K562 (cell line): ENCODE data around the gene IMMP2L. TPM values are rescaled to one million over a fixed set of nuclear protein-coding genes. Genes with fewer than 3 reads are reported as not detected.

Source experiments
- ATAC-seq: fragments of 200-7000 bp; cut with Tn5 transposase; 3 replicates; pipeline ENCODE4 v1.9.1; 2020; ENCODE audit warnings: moderate library complexity
- BruUV-seq: library from RNA; stranded (reverse); fragments of 400-500 nt; replicated peaks from 2 replicates; lab custom pipeline; 2021; lab: Mats Ljungman, UMichigan
- CTCF ChIA-PET: fragments of 300-600 bp; formaldehyde crosslinking; extraction: SDS; loops from one replicate; lab custom pipeline; 2021; ENCODE audit warnings: low intra/inter-chr PET ratio; lab: Yijun Ruan, JAX
- POLR2A ChIA-PET: fragments of 300-600, 350-650 bp; sonication (Branson Sonifier 250); formaldehyde crosslinking; extraction: SDS; loops from one replicate; lab custom pipeline; 2021; ENCODE audit warnings: antibody characterized with exemption, inconsistent platforms; lab: Yijun Ruan, JAX
- DNase-seq, 4 experiments: peaks; one replicate each; pipeline versions ENCODE4 v3.0.0 to v3.0.0-alpha.2; 2011 to 2018; ENCODE audit warnings: low spot score in 3 of 4, mixed read lengths in 3 of 4; ENCODE audit errors: extremely low read depth in 1 of 4
- FAIRE-seq: peaks from 2 replicates; lab custom pipeline; 2011; peaks lifted over from hg19 to GRCh38; lab: Jason Lieb, UNC
- H2AFZ ChIP-seq: 2 replicates; pipeline ENCODE4 v1.6.0; 2011; ENCODE audit warnings: low read depth, low read length, control low read depth, inconsistent platforms
- H3K27ac ChIP-seq: fragments of 200-600 bp; 3 replicates; pipeline ENCODE4 v1.8.0; 2011; ENCODE audit warnings: low read depth, mild to moderate bottlenecking, control low read depth, inconsistent platforms, low read length, moderate library complexity, mixed read lengths; ENCODE audit errors: extremely low read depth
- H3K27me3 ChIP-seq, 2 experiments: fragments of 300-600 bp in 1 of 2; 2 replicates in 1 of 2; 3 replicates in 1 of 2; pipeline versions ENCODE4 v1.6.0 to v1.8.0; 2011; ENCODE audit warnings: inconsistent platforms in 2 of 2, low read length in 2 of 2, mild to moderate bottlenecking in 1 of 2, mixed read lengths in 1 of 2, moderate library complexity in 1 of 2; ENCODE audit not compliant: control insufficient read depth in 2 of 2, insufficient read depth in 2 of 2
- H3K36me3 ChIP-seq: fragments of 300-600 bp; 3 replicates; pipeline ENCODE4 v1.8.0; 2011; ENCODE audit warnings: mild to moderate bottlenecking, low read length, inconsistent platforms; ENCODE audit not compliant: control insufficient read depth, insufficient read depth
- H3K4me1 ChIP-seq, 2 experiments: fragments of 200-600 bp in 1 of 2; replicated peaks in 1 of 2; 2 replicates in 1 of 2; 3 replicates in 1 of 2; pipeline versions ENCODE4 v1.5.1 to v1.8.0; 2011; ENCODE audit warnings: inconsistent platforms in 2 of 2, low read length in 2 of 2, mild to moderate bottlenecking in 1 of 2, mixed read lengths in 1 of 2, moderate library complexity in 1 of 2; ENCODE audit not compliant: control insufficient read depth in 2 of 2, insufficient read depth in 2 of 2
- H3K4me2 ChIP-seq: 2 replicates; pipeline ENCODE4 v1.6.1; 2011; ENCODE audit warnings: low read length, control low read depth, inconsistent platforms, mixed read lengths; ENCODE audit not compliant: insufficient read depth
- H3K4me3 ChIP-seq: fragments of 200-600 bp; sonication (generic), shearing (Covaris generic); 2 replicates; pipeline ENCODE4 v1.5.1; 2016; ENCODE audit warnings: control low read depth, inconsistent platforms
- H3K79me2 ChIP-seq: fragments of 200-600 bp; 3 replicates; pipeline ENCODE4 v1.8.0; 2011; ENCODE audit warnings: low read length, inconsistent platforms; ENCODE audit not compliant: control insufficient read depth, insufficient read depth
- H3K9ac ChIP-seq, 2 experiments: 2 replicates each; pipeline versions ENCODE4 v1.6.0 to v1.6.1; 2011; ENCODE audit warnings: low read depth in 2 of 2, low read length in 2 of 2, control low read depth in 1 of 2, inconsistent platforms in 1 of 2, mild to moderate bottlenecking in 1 of 2, mixed read lengths in 1 of 2; ENCODE audit not compliant: insufficient read depth in 1 of 2
- H3K9me1 ChIP-seq: one replicate; pipeline ENCODE4 v1.6.0; 2011; ENCODE audit warnings: inconsistent platforms, mild to moderate bottlenecking, low read length, moderate library complexity; ENCODE audit not compliant: control insufficient read depth, insufficient read depth
- H3K9me3 ChIP-seq: replicated peaks from 2 replicates; pipeline ENCODE4 v1.5.1; 2011; ENCODE audit warnings: low read depth, low read length, inconsistent platforms; ENCODE audit not compliant: control insufficient read depth, insufficient read depth
- H4K20me1 ChIP-seq: replicated peaks from 2 replicates; pipeline ENCODE4 v1.6.1; 2011; ENCODE audit warnings: low read length, inconsistent platforms, mixed read lengths; ENCODE audit not compliant: control insufficient read depth, insufficient read depth
- CAMTA2 ChIP-seq: fragments of 250-450 bp; sonication (Bioruptor Pico); conservative IDR thresholded peaks from 2 replicates; pipeline ENCODE4 v1.5.1; 2022
- HNRNPUL1 ChIP-seq: fragments of 200-400 bp; formaldehyde crosslinking; IDR thresholded peaks from 2 replicates; pipeline ENCODE4 v1.6.1; 2017; ENCODE audit warnings: low read length
- KDM2B ChIP-seq: fragments of 250-450 bp; sonication (Bioruptor Pico); IDR thresholded peaks from 2 replicates; pipeline ENCODE4 v1.8.0; 2021; ENCODE audit warnings: mild to moderate bottlenecking, moderate library complexity
- NFIC ChIP-seq: fragments of 450-650 bp; IDR thresholded peaks from 2 replicates; pipeline ENCODE4 v1.6.1; 2017; ENCODE audit warnings: mild to moderate bottlenecking, inconsistent platforms
- NR2F6 ChIP-seq: fragments of 450-650 bp; formaldehyde crosslinking; IDR thresholded peaks from 2 replicates; pipeline ENCODE4 v1.4.0; 2020; ENCODE audit warnings: mild to moderate bottlenecking
- PHB2 ChIP-seq: fragments of 450-650 bp; IDR thresholded peaks from 2 replicates; pipeline ENCODE4 v1.6.1; 2017; ENCODE audit warnings: low read depth
- PHF21A ChIP-seq: fragments of 450-650 bp; IDR thresholded peaks from 2 replicates; pipeline ENCODE4 v1.6.1; 2017; ENCODE audit warnings: low read depth, borderline replicate concordance
- TAL1 ChIP-seq: fragments of 450-650 bp; IDR thresholded peaks from 2 replicates; pipeline ENCODE4 v1.6.1; 2016; ENCODE audit warnings: mild to moderate bottlenecking
- TOE1 ChIP-seq, 2 experiments: fragments of 450-650 bp in 1 of 2; sonication (generic) in 1 of 2; formaldehyde crosslinking in 1 of 2; IDR thresholded peaks; 2 replicates each; pipeline versions ENCODE4 v1.7.1 to v1.8.0; 2016 to 2022; ENCODE audit warnings: borderline replicate concordance in 2 of 2, mild to moderate bottlenecking in 2 of 2, antibody characterized with exemption in 1 of 2, inconsistent platforms in 1 of 2, low read depth in 1 of 2, missing genetic modification reagents in 1 of 2, moderate library complexity in 1 of 2
- XRCC4 ChIP-seq: IDR thresholded peaks from one replicate; pipeline ENCODE4 v1.6.1; 2011; ENCODE audit not compliant: insufficient read depth, insufficient read length; ENCODE audit errors: extremely low read depth
- ZKSCAN8 ChIP-seq: fragments of 200-800 bp; sonication (Bioruptor generic); IDR thresholded peaks from 2 replicates; pipeline ENCODE4 v1.6.1; 2016; ENCODE audit warnings: missing genetic modification characterization, missing compliant biosample characterization
- ZNF134 ChIP-seq: fragments of 250-450 bp; sonication (Bioruptor Pico); conservative IDR thresholded peaks from 2 replicates; pipeline ENCODE4 v1.4.0; 2020
- ZNF589 ChIP-seq: fragments of 200-800 bp; sonication (Bioruptor generic); IDR thresholded peaks from 2 replicates; pipeline ENCODE4 v1.6.1; 2016; ENCODE audit warnings: low read depth, missing genetic modification characterization, missing compliant biosample characterization
- ZNF77 ChIP-seq: fragments of 250-450 bp; sonication (Bioruptor Pico); IDR thresholded peaks from 2 replicates; pipeline ENCODE4 v1.5.0; 2020
- WGBS: fragments of 100-300 bp; shearing (Covaris generic); methylation state at CpG from one replicate; pipeline ENCODE4 v1.1.6; 2016; ENCODE audit warnings: low coverage, mixed read lengths; ENCODE audit not compliant: insufficient coverage; ENCODE audit errors: missing lambda C conversion rate; 5-methylcytosine and 5-hydroxymethylcytosine counted together
- in situ Hi-C: fragments of 300-500 bp; cut with MboI; formaldehyde crosslinking; loops from 4 replicates; pipeline ENCODE4 v1.15.0; 2018; ENCODE audit warnings: inconsistent platforms, mixed read lengths
- intact Hi-C: fragments of 100-400 bp; cut with micrococcal nuclease; formaldehyde crosslinking; loops from 2 replicates; pipeline ENCODE4 v1.14.2; 2022
- polyA plus RNA-seq, 8 experiments: library from polyadenylated mRNA; depleted of rRNA in 4 of 8; stranded (reverse) in 5 of 8; unstranded in 3 of 8; fragments of >200 nt; fragmentation: Nextera tagmentation in 2 of 8; fragmentation: Illumina TruSeq in 1 of 8; extraction: Ambion mirVana in 2 of 8; extraction: Trizol in 1 of 8; gene quantifications; 2 replicates each; pipeline versions ENCODE4 v1.2.1 to v1.2.3, GENCODE V29; 2011 to 2014; ENCODE audit warnings: inconsistent platforms in 1 of 8, missing spikeins in 1 of 8
- total RNA-seq, 7 experiments: library from RNA; depleted of rRNA in 6 of 7; stranded (reverse); fragments of >200 nt in 6 of 7; fragmentation: Illumina TruSeq in 2 of 7; extraction: Trizol in 2 of 7; gene quantifications; 2 replicates each; pipeline versions ENCODE4 v1.2.1 to v1.2.3, GENCODE V29; 2011 to 2021; ENCODE audit warnings: low replicate concordance in 1 of 7
- TF ChIP-seq, protein P1 (sequence below): sonication (generic); formaldehyde crosslinking; IDR thresholded peaks from 2 replicates; pipeline ENCODE4 v1.8.0; 2022; ENCODE audit warnings: mild to moderate bottlenecking, missing genetic modification reagents
- TF ChIP-seq, protein P2 (sequence below), 2 experiments: fragments of 450-650 bp; conservative IDR thresholded peaks; 2 replicates each; pipeline ENCODE4 v1.6.1; 2017; ENCODE audit warnings: mild to moderate bottlenecking in 2 of 2, moderate library complexity in 2 of 2
- TF ChIP-seq, protein P3 (sequence below): fragments of 250-450 bp; sonication (Bioruptor Pico); IDR thresholded peaks from 2 replicates; pipeline ENCODE4 v1.5.0; 2020; ENCODE audit warnings: mild to moderate bottlenecking

Gene IMMP2L
- total and polyA plus RNA-seq, 9 of the 15 experiments (the other 6 are each of a cell fraction or from before 2014, with no cell fraction given): 29.7 to 116 (median 53.0) TPM

DNA sequence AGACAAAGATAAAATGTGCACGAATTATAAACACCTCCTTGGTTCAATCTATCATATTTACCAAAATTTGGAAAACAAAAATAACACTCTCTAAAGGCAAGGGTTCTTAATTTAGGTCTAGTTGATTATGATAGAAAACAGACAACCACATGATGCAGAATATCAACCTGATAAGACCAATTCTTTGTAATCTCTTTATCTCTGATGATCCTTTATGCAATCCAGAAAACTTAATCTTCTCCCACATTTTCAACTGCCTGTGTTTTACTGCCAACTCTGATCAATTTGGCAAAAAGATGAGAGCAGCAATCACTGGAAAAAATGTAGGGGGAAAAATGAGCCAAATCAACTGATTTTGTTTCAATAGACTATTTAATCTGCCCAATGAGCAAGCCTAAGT, 322.9 kb downstream of the IMMP2L start:
- H3K27me3 ChIP-seq: no peaks in the 10 kb centered on the region
- TF ChIP-seq ZNF77 (CRISPR knock-in tag) (no peak), ZNF134 (CRISPR knock-in tag) (no peak), KDM2B (CRISPR knock-in tag) (no peak), PHB2 (no peak), TOE1 (IDR thresholded peaks at IDR 0.05; ENCODE audit: borderline replicate concordance) (no peak), TOE1 (CRISPR knock-in tag; IDR thresholded peaks at IDR 0.05; ENCODE audit: borderline replicate concordance, low read depth) (no peak), ZNF589 (no peak), HNRNPUL1 (no peak), PHF21A (no peak), CAMTA2 (CRISPR knock-in tag) (no peak), NFIC (no peak), ZKSCAN8 (no peak), TAL1 (no peak), NR2F6 (CRISPR knock-in tag) (no peak), XRCC4 (no peak)
- TF ChIP-seq, protein P1, sequence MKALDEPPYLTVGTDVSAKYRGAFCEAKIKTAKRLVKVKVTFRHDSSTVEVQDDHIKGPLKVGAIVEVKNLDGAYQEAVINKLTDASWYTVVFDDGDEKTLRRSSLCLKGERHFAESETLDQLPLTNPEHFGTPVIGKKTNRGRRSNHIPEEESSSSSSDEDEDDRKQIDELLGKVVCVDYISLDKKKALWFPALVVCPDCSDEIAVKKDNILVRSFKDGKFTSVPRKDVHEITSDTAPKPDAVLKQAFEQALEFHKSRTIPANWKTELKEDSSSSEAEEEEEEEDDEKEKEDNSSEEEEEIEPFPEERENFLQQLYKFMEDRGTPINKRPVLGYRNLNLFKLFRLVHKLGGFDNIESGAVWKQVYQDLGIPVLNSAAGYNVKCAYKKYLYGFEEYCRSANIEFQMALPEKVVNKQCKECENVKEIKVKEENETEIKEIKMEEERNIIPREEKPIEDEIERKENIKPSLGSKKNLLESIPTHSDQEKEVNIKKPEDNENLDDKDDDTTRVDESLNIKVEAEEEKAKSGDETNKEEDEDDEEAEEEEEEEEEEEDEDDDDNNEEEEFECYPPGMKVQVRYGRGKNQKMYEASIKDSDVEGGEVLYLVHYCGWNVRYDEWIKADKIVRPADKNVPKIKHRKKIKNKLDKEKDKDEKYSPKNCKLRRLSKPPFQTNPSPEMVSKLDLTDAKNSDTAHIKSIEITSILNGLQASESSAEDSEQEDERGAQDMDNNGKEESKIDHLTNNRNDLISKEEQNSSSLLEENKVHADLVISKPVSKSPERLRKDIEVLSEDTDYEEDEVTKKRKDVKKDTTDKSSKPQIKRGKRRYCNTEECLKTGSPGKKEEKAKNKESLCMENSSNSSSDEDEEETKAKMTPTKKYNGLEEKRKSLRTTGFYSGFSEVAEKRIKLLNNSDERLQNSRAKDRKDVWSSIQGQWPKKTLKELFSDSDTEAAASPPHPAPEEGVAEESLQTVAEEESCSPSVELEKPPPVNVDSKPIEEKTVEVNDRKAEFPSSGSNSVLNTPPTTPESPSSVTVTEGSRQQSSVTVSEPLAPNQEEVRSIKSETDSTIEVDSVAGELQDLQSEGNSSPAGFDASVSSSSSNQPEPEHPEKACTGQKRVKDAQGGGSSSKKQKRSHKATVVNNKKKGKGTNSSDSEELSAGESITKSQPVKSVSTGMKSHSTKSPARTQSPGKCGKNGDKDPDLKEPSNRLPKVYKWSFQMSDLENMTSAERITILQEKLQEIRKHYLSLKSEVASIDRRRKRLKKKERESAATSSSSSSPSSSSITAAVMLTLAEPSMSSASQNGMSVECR (CRISPR knock-in tag): no peak
- TF ChIP-seq, protein P2, sequence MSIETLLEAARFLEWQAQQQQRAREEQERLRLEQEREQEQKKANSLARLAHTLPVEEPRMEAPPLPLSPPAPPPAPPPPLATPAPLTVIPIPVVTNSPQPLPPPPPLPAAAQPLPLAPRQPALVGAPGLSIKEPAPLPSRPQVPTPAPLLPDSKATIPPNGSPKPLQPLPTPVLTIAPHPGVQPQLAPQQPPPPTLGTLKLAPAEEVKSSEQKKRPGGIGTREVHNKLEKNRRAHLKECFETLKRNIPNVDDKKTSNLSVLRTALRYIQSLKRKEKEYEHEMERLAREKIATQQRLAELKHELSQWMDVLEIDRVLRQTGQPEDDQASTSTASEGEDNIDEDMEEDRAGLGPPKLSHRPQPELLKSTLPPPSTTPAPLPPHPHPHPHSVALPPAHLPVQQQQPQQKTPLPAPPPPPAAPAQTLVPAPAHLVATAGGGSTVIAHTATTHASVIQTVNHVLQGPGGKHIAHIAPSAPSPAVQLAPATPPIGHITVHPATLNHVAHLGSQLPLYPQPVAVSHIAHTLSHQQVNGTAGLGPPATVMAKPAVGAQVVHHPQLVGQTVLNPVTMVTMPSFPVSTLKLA (conservative IDR thresholded peaks at IDR 0.05): no peak
- TF ChIP-seq, protein P3, sequence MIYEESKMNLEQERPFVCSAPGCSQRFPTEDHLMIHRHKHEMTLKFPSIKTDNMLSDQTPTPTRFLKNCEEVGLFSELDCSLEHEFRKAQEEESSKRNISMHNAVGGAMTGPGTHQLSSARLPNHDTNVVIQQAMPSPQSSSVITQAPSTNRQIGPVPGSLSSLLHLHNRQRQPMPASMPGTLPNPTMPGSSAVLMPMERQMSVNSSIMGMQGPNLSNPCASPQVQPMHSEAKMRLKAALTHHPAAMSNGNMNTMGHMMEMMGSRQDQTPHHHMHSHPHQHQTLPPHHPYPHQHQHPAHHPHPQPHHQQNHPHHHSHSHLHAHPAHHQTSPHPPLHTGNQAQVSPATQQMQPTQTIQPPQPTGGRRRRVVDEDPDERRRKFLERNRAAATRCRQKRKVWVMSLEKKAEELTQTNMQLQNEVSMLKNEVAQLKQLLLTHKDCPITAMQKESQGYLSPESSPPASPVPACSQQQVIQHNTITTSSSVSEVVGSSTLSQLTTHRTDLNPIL: no peak

More for the DNA sequence above, 322.9 kb downstream of the IMMP2L start:
- ATAC-seq (no peak), FAIRE-seq (no peak), DNase-seq (no peak)
- BruUV-seq: no TSS peak
- no peak overlapping the region for H3K27ac ChIP-seq
- no peak overlapping the region for H3K9ac ChIP-seq
- no peaks in the 10 kb centered on the region for H4K20me1 ChIP-seq
- no peak overlapping the region for H2AFZ ChIP-seq
- 29% methylated on average over 1 of the region's 1 CpG for WGBS
- H3K9me1 ChIP-seq: no peaks in the 10 kb centered on the region
- no peaks in the 10 kb centered on the region for H3K36me3 ChIP-seq
- 0 out of 3 replicates have a peak, but pooled peaks cover 4% of the 10 kb centered on the region for H3K79me2 ChIP-seq
- H3K4me3 ChIP-seq: no peak overlapping the region
- in situ Hi-C loops (no loop called here), intact Hi-C loops (no loop called here)
- H3K4me2 ChIP-seq: no peak overlapping the region
- H3K4me1 ChIP-seq: no peaks in the 10 kb centered on the region
- H3K9me3 ChIP-seq: no peaks in the 10 kb centered on the region
- CTCF ChIA-PET: no interaction called here
- POLR2A ChIA-PET: no interaction called here
